Activated CD8-positive, alpha-beta memory T cell treated with anti-CD3 and anti-CD28 coated beads, Interleukin-2, amount 50 U/mL, for 1 hour (primary cell): ENCODE data around the gene ZIC1.

Experiments used
- DNase-seq: peaks from one replicate; pipeline ENCODE4 v3.0.0-alpha.2; 2020; ENCODE audit errors: extremely low read depth

ZIC1 gene

DNA sequence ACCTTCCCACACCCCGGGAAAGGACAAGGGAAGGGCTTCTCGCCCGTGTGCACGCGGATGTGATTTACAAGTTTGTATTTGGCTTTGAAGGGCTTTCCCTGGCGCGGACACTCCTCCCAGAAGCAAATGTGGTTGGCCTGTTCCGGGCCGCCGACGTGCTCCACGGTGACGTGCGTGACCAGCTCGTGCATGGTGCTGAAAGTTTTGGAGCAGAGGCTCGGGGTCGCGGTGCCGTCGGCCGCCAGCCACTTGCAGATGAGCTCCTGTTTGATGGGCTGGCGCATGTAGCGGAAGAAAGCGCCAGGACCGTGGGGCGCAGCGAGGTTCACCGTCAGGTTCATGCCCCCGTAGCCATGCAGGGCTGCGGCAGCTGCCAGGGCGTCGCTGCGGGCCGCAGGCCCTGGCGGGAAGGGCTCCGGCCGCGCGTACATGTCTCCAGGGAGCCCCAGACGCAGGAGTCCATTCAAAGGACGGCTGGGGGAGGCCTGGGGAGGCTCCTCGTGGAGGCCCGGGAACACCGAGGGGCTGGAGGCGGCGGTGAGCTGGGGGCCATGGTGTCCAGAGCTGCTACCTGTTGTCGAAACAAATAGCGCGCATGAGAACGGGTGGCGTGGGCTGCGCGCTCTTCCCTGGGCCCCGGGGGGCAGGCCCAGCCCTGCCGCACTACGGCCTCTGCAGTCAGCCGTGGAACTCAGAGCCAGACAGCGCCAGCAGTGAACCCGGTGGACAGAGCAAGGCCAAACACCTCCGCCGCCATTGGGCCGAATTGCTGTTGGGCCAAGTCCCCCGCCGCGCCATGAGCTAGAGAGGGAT is 13.1 kb upstream of the ZIC1 start:
- DNase-seq, result no peak

DNA sequence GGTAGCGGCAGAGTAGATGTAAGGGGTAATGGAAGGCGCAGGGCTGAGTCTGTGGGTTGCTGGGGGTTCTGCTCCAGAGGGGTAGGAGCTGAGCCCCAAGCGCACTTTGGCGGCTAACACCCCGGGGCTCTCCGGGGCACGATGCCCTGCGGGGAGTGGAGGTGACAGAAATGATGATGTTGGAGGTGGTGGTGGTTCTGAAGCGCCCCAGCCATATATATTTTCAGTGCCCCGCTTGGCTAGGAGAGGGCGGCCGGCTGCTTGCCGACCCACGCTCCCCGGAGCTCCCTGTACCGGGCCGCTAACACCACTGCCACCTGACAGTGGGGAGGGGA is 12.5 kb upstream of the ZIC1 start:
- DNase-seq, result no peak

DNA sequence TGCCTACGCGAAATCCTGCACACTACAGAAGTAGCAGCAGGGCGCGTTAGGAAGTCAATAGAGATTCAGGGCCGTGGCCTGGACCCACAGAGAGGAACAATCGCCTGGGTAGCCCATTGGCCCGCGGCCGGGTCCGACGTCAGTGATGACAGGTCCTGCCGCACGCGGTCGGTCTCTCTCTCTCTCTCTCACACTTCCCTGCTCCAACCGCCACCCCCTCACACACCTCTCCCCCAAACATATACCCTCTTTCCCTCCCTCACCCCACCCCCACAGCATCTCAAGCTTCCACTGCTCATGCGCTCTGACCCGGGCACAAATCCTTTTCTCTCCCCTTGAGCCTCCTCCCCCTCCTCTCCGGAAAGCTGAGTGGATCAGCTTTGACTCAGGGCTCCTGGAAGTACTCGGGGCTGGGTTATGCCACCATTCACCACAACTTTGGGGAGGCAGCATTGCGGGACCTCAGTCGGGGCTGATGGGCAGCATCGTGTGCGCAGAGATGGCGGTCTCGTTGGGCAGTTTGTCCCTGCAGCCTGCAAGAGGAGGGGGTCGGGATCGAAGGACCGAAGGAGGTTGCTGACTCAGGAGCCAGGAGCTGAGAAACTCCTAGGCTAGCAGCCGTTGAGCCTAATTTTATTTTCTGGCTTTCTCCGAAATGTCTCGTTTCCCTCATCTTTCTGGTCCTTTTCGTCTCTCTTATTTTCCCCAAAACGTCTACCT is 11.8 kb upstream of the ZIC1 start:
- no peak for DNase-seq

DNA sequence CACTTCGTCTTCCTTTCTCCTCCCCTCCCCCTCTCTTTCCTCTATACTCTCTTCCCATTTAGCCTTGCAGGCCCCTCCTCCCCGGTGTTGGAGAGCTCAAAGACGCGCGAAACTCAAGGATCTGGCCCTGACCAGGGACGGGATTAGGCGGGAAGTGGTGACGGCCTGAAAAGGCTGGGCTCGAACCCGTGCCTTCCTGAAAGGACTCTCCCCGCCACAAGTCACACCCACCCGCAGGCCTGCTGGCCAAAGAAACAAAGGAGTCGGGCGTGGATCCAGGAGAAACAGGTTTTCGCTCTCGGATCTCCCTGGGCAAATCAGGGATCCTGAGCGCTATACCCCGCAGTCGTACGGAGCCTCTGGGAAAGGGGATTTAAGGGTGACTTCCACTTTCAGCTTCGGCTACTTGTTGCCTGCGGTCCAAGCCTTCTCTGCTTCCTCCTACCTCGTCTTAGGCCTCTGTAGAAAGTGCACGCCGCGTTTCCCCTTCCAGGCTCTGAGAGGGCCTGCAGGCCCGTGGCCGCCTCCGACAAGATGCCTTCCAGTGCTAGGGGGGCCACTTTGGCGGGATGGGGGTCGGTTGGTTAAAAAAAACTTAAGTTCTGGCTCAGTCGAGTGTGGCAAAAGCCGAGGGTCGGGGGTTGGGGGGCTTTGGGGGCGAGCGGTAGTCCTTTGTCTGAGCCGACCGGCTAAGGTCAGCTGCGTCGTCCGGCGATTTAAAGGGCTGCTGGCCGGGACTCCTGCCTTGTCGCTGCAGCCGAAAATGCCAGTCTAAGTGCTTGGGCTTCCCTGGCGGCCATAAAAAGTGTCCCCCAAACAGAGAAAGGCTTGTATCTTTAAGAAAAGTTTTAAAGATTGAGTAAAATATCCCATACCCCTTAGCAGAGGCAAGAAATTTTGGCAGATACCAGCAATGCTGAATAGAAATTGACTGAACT is 11.0 kb upstream of the ZIC1 start:
- DNase-seq, result no peak

DNA sequence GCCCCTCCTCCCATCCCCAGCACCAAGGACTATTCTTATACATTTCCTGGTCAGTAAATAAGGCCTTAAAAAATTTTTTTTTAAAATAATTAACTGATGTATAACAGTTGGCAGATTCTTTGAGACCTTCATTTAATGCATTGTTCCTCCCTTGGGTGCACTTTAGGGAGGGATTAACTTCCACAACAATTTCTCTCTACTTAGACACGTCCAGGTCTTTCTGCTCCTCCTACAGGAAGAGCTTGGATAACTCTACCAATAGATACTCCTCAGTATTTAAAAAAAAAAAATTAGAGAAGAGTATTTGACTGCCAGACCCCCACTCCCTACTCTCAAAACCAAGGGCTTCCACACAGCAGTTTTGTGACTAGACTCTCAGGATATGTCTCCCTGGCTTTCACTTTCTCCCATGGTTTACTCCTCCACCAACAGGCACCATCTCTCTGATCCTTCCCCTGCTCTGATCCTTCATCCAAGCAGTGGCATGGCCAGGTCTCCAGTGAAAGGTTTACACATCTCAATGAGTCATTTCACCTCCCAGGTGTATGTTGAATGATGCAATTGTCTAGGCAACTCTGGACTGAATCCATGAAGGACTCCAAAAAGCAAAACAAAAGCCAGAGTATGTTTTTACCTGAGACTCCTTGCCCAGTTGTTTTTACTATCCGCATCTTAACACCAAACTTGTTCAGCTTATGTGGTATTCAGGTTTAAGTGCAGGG is 10.2 kb upstream of the ZIC1 start:
- no peak for DNase-seq

DNA sequence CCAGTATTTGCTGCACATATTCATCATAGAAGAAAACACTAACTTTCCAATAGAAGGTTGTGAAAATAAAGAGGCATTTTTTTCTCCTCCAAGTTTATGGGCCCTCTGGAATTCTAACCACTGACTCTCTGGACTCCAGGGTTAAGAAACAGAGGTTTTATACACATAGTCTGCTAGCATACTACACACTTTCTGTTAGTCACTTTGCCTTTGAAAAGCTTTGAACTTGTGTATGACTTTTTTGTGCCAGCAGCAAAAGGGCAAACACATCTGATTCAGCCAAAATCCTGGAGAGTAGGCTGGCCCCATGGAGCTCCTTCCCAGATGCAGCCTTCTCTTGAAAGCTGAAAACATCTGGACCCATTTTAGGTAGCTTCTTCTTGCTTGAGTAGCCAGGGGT is 9.1 kb upstream of the ZIC1 start:
- no peak for DNase-seq

DNA sequence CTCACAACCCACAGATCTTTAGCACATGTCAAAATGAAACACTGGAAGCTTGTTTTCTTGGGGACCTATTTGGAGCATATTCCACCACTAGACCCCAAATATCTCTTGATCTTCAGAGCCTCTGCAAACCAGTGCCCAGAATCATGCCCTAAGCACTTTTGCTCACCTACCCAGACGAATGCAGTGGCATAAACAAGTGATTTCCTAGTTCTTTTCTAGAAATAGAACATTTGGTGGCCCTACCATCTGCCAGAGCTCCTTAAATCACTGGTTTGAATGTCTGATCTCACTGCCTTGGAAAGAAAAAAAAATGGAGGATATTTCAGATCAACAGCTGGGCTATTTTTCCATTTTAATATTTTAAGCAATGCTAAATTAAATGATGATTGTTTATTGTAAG is 8.2 kb upstream of the ZIC1 start:
- DNase-seq, result no peak

DNA sequence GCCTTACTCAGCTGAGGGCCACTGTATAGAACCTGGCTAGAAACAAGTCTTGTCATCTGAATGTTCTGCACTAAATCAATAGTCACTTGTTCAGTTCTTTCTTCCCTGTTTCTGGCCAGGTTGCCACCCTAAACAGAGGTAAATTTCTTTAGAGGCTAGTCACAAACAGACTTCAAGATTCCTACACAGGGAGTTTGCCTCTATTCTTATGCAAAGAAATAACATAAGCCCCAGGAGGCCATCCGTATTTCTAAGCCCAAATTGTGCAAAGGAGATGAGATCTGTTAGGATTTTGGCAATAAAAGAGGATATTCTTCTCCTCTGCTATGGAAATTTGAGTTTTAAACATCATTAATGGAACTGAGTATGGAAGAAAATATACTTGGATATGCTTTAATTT is 7.7 kb upstream of the ZIC1 start:
- DNase-seq, result no peak

DNA sequence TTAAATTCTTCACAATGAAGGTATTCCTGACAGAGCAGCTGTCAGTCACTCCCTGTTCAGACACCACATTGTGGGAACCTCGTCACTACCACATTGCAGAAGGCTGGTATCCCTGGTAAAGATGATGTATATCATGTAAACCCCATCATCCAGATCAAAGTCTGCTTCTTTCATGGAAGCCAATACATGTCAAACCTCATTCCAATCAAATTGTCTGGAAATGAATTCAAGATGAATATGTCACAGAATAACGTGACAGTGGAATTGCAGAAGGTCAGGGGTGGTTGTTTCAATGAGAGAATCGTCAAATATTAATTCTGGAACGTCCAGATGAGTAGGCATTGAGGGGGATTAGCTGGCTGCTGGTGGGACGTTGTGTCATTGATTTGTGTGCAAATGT is 7.0 kb upstream of the ZIC1 start:
- DNase-seq, result no peak

DNA sequence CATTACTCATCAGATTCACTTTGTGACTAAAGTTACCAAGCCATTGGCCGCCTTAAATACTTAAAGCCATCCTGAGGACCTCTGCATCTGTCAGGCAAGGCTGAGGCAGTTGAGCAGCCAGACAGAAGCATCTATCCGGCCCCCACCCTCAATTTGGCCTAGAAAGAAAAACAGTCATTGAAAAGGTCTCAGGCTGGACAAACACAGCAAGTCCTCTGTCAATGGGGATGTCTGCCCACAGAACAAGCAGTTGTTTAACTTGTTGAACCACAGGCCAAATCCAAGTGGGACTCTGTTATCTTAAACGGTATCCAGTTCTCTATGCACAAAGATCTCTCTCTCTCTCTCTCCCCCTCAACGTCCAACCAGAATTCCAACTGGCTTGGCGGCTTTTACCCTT is 5.7 kb upstream of the ZIC1 start:
- DNase-seq, result no peak

DNA sequence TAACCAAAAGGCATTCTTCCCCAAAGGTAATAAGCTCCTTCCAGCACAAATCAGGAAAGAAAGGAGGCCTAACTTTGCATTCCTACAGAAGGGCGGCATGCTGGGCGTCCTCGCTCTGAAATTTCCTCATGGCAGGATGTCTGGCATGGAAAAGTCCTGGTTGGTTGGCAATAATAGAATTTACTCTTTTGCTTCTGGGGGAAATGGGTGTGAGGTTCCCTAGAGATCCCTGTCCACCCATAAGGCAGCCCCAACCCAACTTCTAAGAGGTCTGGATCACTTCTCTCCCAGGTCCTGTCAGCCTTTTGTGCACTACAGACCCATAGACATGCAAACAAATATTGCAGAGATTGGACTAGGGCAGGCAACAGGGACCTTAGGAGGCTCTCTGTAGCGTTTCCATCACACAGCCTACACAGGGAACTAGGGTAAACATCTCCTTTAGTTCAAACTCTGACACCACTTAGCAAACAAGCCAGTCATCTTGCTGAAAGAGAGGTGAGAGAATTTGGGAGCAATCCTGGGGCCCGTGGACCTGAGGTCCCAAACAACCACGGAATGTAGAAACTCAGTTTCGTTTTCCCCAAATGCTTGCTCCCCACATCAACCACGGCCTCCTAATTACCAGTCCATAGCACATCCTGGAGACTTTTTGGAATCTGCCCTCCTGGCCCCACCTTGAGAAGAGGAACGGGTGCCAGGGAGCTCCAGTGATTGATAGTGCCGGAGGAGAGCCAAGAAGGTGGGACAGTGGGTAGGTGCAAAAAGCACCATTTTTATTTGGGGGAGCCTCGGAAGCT is 5.0 kb upstream of the ZIC1 start:
- DNase-seq, result no peak

DNA sequence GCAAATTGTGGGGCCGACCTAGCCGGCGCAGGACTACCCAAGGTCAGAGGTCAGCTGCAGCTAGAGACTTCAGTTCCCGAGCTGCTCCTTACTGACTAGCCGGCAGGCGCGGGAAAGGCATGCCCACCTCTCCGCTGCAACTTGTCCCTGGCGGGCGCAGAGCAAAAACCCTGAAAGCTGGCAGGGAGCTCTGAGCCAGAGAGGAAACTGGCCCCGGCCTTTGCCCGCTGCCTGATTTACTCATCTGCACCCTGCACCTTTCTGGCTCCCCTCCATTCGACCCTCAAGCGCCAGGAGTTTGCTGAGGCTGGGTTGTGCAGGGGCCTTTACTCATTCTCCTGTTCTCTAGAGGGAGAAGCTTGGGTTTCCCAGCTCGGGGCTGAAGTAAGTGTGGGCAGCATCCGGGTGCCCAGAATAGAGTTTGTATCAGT is 4.3 kb upstream of the ZIC1 start:
- DNase-seq, result no peak

DNA sequence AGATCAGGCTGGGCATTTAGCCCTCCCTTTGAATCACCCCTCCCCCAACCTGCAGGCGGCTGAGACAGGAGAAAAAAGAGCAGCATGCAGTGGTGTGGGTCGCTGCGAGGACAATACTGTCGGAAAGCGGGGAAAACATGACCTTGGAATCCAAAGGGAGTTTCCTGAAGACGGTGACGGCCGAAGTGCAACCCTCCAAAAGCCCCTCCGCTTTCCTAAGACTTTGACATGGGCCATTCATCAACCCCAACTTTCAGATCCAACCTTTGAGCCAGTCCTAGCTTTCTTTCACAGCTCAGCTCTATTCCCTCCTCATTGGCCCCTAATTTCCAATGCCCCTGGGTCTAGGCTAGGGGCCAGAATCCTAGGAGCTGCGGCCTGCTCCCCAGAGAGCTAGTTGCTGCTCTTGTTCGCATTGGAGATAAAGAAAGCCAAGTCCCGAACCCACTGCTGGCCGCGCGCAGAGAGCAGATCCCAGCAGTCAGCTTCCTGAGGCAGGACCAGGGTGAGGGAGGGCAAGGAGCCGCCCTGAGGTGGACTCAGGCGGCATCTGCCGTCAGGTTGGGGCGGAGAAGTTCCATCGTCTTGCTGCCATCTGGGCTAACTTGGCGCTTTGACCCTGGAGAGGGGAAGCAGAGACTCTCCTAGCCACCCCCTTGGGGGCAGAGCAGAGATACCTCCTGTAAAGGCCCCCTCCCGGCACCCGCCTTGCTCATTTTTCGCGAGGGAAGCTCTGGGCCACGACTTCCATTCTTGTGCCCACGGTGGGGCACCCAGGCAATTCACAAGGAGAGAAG is 3.7 kb upstream of the ZIC1 start:
- DNase-seq, result no peak

DNA sequence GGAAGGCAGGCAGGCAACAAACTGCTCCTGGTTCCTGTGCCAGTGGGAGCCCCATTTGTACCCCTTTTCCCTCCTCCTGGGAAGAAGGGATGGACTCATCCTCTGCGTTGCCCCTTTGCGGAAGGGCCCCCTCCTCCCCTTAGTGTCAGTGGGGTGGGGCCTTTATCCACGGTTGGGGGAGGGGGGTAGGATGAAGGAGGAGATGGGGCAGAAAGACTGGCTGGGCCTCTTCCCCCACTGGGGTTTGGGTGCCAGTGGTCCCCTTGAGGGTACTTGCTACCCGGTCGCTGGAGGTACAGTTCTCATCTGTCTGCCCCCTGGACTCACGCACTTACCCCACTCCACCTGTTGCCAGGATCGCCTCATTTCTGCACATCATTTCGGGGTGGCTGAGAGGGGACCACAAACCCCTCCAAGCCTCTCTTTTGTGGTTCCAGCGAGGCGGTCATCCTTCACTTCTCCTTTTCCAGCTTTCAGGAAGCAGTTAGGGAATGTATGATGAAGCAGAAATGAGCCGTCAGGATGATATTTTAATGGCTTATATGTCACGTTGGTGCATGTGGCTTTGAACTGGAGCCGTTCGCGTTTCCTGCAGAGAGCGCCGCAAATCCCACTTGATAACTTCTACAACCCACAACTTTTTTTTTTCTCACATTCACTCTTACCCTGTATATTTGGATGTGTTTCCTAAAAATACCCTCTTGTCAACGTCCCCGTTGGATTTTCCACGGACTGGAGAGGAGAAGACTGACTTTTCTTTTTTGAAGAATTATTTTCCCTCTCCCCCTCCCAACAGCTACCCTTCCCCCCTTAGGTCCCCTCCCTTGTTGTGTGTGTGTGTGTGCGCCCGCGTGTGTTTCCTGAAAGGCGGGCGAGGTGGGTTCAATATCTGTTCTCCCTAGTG is 2.9 kb upstream of the ZIC1 start, which contains the start of gene ZIC4:
ZIC4 (minus strand) TSS at position 516 of the 904 bp plus-strand sequence. CDS start 3,746 bp downstream, outside the sequence.
- no peak for DNase-seq

DNA sequence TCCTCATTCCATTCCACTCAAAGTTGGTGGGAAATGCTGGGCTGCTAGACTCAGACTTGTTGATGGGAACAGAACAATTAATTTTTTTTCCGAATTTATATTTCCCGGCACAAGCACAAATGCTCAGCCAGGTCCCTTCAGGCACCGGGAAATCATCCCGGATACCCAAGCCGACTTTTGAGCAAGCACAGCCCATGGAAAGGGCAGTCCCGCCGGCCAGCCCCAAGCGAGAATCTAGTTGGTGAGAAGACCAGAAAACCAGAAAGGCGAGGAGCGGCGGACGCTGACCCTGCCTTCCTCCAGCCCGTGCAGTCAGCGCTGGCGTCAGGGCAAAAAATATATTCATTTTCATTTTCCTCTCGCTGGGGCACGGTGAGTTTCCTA is 2.1 kb upstream of the ZIC1 start:
- DNase-seq, result no peak

DNA sequence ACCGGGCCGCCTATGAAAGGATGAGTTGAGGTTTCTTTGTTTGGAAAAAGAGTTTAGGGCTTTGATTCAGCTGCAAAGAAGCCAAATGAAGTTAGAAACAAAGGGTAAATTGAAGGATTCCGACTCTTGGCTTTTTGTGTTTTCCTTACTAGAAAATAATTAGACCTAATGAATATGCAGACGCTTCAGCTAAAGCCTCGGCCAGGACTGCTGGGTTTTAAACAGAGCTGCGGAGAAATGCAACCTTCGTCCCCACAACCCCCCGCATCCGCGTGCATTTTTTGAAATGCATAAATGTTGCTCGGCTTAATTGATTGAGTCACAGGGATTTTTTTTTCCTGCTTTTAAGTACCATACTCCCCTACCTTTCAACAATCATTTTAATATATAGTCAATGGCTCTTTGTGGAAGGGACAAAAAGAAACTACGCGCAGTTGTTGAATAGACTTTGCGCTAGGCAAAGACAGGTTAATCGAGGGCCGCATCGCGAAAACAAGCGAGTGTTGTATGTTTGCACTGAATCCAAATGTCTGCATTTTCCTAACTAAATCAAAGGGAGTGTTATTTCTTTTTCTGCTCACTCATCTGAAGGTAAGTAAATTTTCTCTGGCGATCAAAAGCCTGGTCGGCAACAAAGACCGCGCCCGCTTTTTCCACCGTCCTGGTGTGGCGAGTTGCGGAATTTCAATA is 1.5 kb upstream of the ZIC1 start:
- DNase-seq, result no peak

DNA sequence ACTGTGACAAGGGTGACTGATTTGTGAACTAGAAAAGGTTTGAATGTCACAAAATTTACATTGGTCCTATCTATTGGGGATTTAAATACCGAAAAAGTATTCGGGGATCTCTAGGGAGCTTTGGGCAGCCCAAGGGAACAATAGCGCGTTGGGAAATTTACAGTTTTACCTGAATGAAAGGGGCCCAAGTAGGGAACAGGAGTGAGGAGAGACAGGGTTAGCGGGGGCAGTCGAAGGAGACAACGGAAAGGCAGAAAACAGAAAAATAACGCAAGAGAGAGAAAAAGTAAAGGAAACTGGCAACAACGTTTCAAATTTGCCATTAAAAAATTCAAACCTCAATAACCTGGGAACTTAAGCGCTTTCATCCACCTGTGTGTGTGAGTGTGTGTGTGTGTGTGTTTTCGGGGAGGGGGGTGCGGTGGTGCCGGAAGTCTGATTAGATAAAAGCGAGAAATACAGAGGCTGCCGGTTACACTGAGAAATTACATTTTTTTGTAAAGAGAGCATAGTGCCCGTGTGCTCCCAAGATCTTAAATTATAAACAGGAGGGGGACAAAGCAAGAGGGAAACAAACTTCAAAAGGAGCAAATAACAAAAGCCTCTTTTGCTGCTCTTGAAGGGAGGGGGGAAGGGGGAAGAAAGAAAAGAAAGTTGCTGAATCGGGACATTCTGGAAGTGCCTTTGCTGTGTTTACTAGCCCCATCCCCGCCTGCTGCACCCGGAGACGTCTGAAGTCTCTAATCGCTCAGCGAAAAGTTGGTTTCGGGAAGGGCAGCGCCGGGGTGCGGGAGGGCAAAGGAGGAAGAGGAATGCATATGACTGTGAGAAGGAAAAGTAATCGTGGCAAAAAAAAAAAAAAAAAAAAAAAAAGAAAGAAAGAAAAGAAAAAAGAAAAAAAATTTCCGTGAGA is 721 bp upstream of the ZIC1 start:
- DNase-seq, result no peak
